CD4-positive, alpha-beta T cell treated with Interleukin-4 for 4 hours (primary cell): ENCODE results near the gene PARD6G.

Experiments used
- DNase-seq: peaks from one replicate; pipeline ENCODE4 v3.0.0-alpha.2; 2020

PARD6G gene

DNA sequence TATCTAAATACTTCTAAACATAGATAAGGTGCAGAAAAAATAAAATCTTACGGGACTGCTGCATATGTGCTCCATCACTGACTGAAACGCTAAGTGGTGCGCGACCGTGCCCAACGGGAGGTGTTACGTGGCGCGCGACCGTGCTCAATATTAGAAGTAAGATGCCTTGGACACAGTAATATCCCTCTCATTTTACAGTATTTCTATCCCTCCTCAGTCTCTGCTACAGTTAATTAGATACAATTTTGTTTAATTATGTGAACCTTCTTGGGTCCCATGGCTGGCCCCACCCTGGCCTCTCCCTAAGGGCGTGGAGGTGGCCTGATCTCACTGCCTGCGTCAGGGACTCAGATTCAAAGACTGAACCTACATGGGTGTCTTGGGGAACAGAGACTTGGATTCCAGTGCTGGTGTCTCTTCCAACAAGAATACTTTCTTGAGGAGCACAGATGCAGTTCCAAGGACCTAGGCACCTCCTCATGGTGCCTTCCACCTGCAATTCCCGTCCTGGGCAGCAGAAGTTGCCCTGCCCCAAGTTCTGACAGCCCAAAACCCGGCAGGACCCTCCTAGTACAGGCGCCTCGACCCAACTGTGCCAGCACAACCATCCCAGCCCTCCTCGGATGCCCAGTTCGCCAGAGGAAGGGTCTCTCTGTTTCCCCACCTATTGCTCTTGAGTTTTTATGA lies 59.2 kb downstream of the PARD6G start:
- DNase-seq, result no peak

DNA sequence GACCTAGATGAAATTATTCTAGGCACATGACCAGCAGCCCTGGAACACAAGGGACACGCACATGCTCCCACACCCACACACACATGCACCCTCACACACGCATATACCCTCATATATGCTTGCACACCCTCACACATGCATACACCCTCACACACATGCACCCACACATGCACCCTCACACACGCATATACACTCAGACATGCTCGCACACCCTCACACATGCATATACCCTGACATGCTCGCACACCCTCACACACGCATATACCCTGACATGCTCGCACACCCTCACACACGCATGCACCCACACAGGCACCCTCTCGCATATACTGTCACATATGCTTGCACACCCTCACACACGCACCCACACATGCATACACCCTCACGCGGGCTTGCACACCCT lies 61.8 kb downstream of the PARD6G start:
- no peak for DNase-seq

DNA sequence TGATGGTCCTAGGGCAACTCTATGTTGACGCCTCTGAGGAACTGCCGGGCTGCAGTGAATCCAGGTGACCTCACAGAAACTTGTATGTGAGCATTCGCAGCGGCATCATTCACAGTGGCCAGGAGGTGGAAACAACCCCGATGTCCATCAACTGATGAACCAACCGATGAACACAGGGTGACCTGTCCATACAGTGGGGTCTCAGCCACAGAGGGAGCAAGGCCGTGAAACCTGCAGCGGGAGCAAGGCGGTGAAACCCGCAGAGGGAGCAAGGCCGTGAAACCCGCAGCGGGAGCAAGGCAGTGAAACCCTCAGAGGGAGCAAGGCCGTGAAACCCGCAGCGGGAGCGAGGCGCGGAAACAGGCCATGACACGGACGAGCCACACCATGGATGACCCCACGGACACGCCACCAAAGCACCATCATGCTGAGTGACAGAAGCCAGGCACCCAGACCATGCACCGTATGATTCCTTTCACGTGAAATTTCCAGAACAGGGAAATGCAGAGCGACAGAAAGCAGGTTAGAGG lies 63.0 kb downstream of the PARD6G start:
- DNase-seq, result no peak

DNA sequence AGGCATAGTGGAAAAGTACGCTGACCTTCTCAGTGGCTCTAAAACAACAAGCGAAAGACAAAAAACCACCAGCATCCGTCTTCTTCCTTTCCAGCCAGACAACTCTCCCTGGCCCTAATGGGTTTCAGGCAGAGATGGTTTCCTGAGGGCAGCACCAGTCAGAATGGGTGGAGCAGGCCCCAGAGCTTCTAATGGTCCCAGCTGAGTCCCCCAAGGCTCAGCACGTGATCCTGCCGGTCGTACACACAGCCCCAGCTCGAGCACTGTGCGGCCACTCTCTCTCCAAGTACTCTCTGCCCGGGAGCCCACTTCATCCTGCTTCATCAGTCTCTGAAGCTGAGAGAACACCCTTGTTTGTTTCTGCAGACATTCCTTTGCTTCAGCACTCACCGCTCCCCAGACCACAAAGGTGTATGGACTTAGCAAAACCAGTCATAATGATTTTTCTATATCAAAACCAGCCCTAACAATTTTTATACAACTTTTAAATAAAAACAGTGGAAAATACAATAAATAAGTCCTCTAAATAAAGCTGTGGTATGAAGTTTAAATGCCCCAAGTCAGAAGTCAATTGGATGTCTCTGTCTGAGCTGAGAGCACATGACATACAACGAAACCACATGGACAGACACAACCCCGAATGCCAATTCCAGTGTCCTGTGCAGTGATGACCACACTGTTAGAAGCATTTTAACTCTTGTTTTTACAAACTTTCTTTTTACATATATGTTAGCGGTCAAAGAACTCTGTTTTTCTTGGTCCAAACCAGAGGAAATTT lies 63.9 kb downstream of the PARD6G start:
- no peak for DNase-seq

DNA sequence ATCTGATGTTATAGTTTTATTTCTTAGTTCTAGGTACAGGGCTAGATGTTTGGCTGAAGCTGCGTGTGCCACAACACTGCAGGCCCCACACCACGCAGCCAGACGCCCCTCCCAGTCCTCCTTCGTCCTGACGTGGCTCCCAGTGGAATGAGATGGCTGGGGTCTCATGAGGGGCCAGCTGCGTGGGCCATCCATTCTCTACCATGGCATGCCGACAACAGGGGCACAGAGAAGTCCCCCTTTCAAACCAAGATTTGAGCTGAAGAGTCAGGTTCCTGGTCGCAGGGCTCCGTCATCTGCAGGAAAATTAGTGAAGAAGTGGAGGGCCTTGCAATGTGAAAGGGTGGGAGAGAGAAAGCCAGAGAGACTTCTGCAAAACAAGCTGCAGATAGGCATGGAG lies 64.5 kb downstream of the PARD6G start:
- no peak for DNase-seq

DNA sequence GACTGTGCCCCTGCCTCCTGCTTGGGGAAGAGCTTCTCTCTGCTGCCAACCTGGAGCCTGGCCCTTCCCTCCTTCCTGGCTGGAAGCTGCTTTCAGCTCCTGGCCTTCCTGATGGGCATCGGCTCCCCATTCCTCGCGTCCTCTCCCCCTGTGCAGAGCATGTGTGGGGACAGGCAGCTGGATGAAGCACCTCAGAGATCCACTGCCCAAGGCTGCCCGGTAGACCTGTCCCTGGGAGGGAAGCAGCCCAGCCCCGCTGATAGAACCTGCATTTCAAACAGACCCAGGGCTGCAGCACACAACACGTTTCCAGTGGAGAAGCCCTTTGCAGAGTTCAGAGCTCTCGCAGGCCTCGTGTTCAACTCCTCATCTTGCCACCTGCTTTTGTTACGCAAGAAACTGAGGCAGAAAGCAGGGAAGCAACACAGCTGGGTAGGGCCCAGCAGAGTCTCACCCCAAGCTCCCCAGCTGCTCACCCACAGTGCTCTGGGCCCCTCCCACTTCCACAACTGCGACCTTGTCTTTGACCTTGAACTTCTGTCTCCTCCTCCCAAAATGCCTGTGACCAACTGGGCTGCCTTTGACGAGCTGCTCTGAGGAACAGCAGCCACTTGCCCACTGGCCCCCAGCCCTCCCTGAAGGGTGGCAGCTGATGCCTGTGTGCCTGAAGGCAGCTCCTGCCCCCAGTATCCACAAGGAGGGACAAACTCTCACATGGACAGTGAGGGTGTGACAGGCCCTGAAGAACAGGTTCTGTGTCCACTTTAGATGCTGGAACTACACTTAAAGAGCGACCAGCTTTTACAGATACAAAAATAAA lies 65.5 kb downstream of the PARD6G start:
- DNase-seq, result no peak

DNA sequence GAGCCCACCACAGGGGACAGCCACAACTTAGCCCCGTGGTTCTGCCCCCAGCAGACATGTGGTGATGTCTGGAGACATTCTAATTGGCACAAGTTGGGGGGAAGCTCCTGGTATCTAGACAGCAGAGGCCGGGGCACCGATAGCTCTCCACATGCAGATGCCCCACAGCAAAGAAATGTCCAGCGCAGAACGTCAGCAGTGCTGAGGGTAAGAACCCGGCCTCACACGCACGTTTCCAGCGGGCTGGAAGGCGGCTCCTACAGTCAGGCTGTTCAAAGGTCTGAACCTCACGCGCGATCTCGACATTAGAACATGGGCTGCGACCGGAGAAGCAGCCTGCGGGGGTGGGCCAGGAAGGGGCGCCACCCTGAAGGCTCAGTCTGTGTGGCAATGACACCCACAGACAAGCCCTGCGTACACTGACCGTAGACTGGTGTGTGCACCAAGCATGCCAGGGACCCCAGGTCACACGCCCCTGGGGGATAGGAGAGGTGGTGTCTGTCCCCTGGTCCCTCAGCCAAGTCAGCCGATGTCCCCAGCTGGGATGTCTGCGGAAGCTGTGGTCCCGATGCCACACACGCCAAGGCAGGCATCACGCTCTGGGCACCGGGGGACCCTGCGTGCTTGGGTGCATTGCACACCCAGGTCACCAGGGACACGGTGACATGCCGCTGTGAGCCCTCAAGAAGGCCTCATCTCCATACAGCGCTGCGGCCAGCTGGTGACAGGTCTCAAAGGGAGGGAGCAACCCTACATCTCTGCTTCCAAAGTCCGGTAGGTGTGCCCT lies 66.3 kb downstream of the PARD6G start:
- DNase-seq, result no peak

DNA sequence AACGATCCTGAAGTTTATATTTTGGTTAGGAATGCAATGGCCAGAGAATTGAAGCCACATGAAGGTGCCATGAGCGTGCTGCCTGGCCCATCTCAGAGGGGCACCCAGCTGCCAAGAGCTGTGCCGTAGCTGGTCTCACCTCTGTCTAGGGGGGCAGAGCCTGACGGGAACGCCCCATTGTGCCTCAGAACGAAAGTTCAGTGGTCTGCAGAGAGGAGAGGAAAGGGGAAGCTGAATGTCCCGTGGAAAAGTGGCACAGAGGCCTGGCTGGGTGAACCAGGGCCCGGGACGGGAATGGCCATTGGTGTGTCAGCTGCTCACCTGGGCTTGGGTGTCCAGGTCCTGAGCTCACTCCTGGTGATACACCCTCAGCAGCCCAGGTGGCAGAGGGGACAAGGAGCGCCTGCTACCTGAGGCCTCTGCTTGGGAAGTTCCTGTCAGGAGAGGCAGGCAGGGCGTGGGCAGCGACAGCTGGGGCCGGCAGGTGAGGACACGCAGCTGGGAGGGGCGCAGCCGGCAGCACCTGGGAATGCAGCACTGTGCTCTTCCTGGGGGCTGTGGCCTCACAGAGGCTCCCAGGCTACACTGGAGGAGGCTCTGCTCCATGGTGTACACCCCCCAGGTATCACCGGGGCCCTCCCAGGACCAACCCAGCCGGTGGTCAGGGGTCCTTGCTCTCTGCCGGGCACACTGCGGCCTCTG lies 67.3 kb downstream of the PARD6G start:
- no peak for DNase-seq

DNA sequence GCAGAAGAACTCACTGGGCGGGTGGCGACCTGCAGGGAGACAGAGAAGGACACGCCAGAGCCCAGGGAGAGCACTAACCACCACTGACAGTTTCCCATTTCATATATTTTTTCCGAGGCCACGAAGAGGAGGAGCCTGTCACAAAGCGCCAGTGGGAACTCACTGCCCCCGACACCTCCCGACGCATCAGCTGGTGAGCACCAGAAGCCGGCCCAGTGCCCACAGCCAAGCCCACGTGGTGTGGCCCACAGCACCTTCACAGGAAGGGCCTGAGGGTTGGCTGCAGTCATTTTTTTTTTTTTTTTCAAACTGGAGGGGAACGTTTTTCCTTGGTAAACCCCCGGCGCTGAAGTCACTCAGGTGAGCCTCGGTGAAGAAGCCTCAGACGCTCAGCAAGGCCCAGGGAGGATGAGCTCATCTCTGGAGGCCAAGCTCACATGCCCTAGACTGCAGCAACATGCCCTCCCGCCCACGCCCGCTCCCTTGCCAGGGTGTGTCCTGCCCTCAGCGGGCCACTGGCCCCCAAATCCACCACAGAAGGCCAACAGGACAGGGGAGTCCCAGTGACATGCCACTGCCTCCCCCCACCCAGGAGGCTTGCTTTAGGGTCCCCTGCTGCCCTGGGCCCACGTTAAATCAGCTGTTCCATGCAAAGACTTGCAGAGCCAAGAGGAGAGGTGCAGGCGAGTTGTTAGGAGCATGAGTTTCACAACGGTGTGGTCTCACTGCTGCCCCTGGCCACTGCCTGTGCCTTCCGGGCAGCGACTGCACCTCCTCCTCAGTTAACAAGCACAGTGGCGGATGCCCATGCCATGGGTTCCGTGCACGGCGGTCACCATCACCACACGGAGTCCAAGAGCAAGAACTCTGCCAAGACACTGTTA lies 68.1 kb downstream of the PARD6G start:
- no peak for DNase-seq

DNA sequence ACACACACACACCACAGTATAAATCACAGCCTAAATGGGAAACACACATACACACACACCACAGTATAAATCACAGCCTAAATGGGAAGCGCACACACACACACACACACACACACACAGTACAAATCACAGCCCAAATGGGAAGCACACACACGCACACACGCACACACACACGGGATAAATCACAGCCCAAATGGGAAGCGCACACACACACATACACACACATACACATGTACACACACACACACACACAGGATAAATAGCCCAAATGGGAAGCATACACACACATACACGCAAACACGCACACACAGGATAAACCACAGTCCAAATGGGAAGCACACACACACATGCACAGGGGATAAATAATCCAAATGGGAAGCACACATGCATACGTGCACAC lies 70.2 kb downstream of the PARD6G start:
- no peak for DNase-seq

DNA sequence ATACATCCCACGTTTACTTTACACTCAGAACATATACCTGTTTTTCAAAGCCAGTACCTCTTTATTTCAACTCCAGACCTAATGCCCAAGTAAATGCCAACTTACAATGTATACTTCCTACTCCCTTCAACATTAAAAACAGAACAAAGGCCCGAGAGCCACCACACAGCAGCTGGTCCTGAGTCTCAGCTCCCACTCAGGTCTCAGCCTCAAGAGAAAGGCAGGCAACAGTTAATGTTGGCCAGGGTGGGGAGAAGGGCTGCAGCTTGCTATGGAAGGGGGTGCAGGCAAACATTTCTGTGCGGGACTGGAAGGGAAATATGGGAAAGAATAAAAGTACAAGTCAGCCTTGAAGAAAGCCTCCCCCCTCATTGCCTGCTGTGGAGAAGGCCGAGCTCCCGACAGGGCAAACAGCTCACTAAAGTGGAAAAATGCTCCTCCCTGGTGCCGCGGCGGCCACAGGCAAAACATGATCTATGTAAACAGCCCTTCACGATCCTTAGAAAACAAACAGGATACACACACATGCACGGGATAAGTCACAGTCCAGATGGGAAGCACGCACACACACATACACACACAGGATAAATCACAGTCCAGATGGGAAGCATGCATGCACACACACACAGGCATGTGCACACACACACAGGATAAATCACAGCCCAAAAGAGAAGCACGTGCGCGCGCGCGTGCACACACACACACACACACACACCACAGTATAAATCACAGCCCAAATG lies 70.8 kb downstream of the PARD6G start:
- no peak for DNase-seq

DNA sequence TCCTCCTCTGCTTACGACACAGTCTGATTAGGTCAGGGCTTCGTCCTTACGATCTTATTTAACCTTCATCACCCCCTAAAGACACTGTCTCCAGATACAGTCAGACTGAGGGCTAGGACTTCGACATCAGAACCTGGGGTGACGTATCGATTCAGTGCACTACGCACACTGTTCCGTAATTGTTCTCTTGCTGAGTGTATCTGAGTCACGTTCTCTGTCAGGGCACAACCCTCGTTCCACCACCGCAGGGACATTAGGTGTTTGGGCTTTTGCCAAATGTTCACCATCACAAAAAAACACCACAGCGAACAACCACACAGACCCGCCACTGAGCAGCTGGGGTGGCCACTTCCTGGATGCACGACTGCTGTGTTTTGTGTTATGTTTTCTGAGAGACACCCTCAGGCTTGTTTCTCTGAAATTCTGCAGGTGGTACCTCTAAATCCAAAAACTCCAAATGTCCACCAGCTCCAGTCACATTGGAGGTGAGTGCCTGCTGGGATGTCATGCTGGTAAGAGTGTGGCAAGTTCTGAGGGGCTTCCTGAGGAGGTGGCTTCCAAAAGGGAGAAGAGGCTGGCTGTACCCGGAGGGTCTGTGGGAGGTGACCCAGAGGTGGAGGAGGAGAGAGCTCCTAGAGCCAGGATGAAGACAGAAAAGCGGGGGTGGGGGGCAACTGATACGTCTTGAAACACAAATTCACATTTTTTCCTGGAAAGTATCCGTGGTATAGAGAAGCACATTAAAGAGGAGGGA lies 71.7 kb downstream of the PARD6G start:
- DNase-seq, result peak; percentile 86

DNA sequence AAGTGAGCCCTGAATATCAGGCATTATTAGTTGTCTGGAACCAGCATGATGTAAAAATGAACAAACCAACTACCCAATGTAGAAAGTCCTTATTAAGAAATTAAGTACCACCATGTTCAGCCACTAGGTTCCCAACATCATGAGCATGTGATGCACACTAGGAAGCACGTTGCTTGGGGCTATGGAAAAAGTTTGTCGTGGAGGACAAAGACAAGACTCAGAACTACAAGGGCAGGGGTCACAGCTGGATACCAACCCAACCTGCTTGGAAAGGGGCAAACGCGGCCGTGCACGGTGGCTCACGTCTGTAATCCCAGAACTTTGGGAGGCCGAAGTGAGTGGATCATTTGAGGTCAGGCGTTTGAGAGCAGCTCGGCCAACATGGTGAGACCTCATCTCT lies 74.3 kb downstream of the PARD6G start:
- DNase-seq, result no peak

DNA sequence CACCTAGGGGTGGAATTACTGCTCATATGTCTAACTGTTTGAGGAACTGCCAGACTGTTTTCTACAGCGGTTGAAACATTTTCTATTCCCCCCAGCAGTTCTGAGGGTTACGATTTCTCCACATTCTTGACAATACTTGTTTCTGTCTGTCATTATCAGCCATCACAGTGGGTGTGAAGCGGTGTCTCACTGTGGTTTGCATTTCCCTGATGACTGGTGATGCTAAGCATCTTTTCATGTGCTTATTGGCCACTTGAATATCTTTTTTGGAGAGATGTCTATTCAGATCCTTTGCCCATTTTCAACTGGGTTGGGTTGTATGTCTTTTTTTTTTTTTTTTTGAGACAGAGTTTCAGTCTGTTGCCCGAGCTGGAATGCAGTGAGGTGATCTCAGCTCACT lies 75.3 kb downstream of the PARD6G start:
- peak; percentile 36 for DNase-seq

DNA sequence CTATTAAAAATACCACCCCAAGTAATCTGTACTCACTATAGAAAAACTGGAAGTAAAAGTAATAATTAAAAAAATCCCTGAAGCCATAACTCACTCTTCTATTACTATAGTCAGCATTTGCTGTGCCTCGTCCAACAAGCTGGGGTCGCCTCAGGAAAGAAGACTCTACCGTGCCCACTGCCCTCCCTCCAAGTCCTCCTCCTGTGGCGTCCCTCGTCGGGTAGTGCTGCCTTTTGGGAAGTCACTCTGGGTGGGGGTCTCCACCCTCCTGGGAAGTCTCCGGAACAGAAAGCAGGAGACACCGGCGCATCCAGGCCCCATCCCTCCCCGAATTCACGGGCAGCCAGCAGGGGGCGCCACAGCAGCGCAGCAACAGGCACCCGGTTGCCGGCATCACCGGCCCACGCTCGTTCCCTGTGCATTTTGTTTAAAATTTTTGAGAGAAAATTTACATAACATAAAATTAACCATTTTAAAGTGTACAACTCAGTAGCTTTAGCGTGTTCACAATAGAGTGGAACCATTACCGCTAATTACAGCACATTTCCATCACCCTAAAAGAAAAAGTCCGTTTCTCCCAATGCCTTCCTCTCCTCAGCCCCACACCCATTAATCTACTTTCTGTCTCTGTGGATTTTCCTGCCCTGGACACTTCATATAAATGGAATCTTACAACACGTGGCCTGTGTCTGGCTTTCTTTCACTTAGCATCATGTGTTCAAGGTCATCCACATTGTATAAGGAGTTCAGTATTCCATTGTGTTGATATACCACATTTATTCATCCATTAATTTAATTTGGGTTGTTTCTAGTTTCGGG lies 76.1 kb downstream of the PARD6G start:
- DNase-seq, result peak; percentile 27

DNA sequence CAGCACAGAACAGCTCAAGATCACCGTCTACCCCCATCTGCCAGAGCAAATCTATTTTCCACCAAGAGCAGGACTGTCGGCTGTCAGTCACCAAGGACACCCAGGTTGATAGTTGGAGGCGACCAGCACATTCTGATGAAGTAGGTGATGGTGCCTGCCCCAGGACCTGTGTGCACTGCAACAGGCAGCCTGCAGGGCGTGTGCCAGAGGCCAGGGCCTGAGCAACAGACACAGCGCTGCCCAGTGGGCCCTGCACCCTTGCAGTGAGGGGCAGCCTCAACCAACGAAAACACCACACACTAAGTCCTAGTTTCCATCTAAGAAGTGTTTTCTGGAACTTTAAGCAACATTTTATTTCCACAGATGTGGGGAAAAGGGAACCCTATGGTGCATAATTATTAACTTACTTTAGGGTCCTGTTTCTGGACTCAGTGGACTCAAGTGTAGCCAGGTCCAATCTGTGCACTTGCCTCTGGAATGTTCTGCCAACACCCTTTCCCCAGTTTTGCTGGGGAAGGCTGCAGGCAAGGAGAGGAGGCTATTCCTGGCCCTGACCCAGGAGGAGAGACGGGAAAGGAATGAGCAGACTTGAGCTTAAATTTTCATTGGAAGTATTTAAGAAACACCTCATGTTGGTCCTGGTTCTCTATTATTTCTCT lies 76.8 kb downstream of the PARD6G start:
- DNase-seq, result no peak

DNA sequence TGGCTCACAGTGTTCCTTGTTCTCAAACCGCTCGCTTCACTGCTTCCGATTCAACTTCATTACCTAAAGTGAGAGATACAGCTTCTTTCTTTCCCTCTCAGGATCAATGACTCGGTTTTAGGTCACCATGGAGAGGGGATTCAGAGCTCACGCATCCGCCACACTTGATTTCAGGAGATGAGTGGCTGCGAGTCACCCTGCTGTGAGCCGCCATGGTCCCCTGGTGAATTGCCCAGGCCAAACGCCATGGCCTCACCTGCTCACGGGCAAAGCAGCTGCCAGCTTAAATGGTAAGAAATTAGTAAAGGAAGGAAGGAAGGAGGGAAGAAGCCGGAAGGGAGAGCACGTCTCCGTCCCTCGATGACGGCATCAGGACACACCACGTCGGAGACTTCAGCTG lies 77.7 kb downstream of the PARD6G start:
- no peak for DNase-seq

DNA sequence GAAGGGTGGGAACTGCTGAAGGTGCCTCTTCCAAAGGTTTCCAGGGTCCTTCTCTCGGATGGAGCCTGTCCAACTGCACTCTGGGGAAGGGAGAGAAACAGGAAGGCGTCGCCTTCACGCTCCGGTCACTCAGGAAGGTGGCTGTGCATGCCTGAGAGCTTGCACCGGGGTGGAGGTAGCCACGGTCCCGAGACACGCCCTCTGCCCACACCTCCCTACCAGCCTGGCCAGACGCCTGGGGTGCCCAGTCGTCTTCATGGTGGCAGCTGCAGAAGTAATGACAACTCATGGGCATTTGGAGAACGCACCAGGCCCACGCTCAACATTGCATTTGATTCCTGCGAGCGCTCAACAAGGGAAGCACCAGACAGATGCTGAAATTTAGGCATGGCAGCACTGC lies 78.3 kb downstream of the PARD6G start:
- DNase-seq, result no peak
